Psoas muscle (tissue), 8 donors: Measurements from ENCODE around the gene ZNF837. TPM values are rescaled to one million over a fixed set of nuclear protein-coding genes. Genes with fewer than 3 reads are reported as not detected.

Source experiments
- ATAC-seq, 4 donors: fragments of 200-7000 bp; cut with Tn5 transposase; one replicate each; pipeline ENCODE4 v1.9.1; 2020; ENCODE audit warnings: moderate library complexity in 3 of 4, mild to moderate bottlenecking in 2 of 4
- DNase-seq, 2 donors: peaks; one replicate each; pipeline ENCODE4 v3.0.0-alpha.2; 2020
- H3K27ac ChIP-seq: fragments of 200-600 bp; one replicate; pipeline ENCODE4 v1.8.0; 2022
- H3K27me3 ChIP-seq, 3 donors: fragments of 200-600 bp in 1 of 3; one replicate each; pipeline versions ENCODE4 v1.6.1 to v1.8.0; 2013 to 2022; ENCODE audit warnings: low read length in 2 of 3, mild to moderate bottlenecking in 2 of 3, moderate library complexity in 1 of 3; ENCODE audit not compliant: insufficient read depth in 3 of 3
- H3K36me3 ChIP-seq, 2 donors: fragments of 200-600 bp in 1 of 2; one replicate each; pipeline versions ENCODE4 v1.6.1 to v1.8.0; 2013 to 2022; ENCODE audit warnings: low read depth in 1 of 2, mild to moderate bottlenecking in 1 of 2, moderate library complexity in 1 of 2; ENCODE audit not compliant: insufficient read depth in 1 of 2
- H3K4me1 ChIP-seq: fragments of 200-600 bp; one replicate; pipeline ENCODE4 v1.8.0; 2022
- H3K4me3 ChIP-seq: fragments of 200-600 bp; one replicate; pipeline ENCODE4 v1.8.0; 2022; ENCODE audit warnings: mild to moderate bottlenecking
- H3K9me3 ChIP-seq: fragments of 200-600 bp; one replicate; pipeline ENCODE4 v1.8.0; 2022
- CTCF ChIP-seq: fragments of 200-600 bp; IDR thresholded peaks from one replicate; pipeline ENCODE4 v1.8.0; 2022; ENCODE audit warnings: antibody characterized with exemption
- WGBS, 3 donors: extraction: QIAGEN DNeasy Blood & Tissue Kit; methylation state at CpG; one replicate each; pipeline versions ENCODE4 v1.1.6 to v1.1.7; 2013; 5-methylcytosine and 5-hydroxymethylcytosine counted together
- intact Hi-C, 2 donors: fragments of 100-400 bp; cut with DNase I; formaldehyde crosslinking; loops; one replicate each; pipeline versions ENCODE4 v1.11.0 to v1.14.2; 2022
- polyA plus RNA-seq, 3 donors: library from polyadenylated mRNA; stranded (reverse); fragments of 200-250 nt; gene quantifications; one replicate each; pipeline ENCODE4 v1.2.3, GENCODE V29; 2013
- total RNA-seq, 4 donors: library from RNA; stranded (reverse); fragmentation: NEBNext Ultra II Directional in 2 of 4; extraction: Animal tissue kit (Norgen Biotek cat#: 25700) in 2 of 4; gene quantifications; one replicate each; pipeline versions ENCODE4 v1.2.1 to v1.2.4, GENCODE V29; 2021 to 2023
- donor health status: healthy with polysubstance abuse.
- donor health status: DM: no; HTN: no; CAD: no; lungs with moderate emphysema.
- donor health status: Bipolar disorder and iron deficiency.
- donor health status: healthy.
- donor health status: DM: yes; HTN: yes; CAD: no.
- donor health status: DM: no; HTN: no; CAD: no.
- donor health status: DM: no; HTN: no; CAD: no.
- donor health status: DM: yes; HTN: yes; CAD: no.

The ZNF837 gene
- total and polyA plus RNA-seq, 7 donors = 0.08 to 0.34 (median 0.24) TPM

GRCh38 chr19:58397533-58398037 lies 16.8 kb upstream of the ZNF837 start:
- H3K27ac ChIP-seq = no peak overlapping the region
- ATAC-seq (no peak), DNase-seq (no peak)
- peaks cover 0 to 13% (median 8%) of the 10 kb centered on the region in 3 donors for H3K27me3 ChIP-seq
- intact Hi-C loops = no loop called here
- WGBS, 3 donors = 49 to 54% (median 52%) methylated on average over 7 of the region's 7 CpGs
- no peak for TF ChIP-seq CTCF
- H3K4me1 ChIP-seq = peaks cover 8% of the 10 kb centered on the region
- H3K9me3 ChIP-seq = no peaks in the 10 kb centered on the region
- peaks cover 7 to 26% of the 10 kb centered on the region in 2 donors for H3K36me3 ChIP-seq
- no peak overlapping the region for H3K4me3 ChIP-seq

GRCh38 chr19:58396691-58397532 lies 16.1 kb upstream of the ZNF837 start:
- TF ChIP-seq CTCF = no peak
- 27 to 36% (median 36%) methylated on average over 40 to 58 of the region's 58 CpGs for WGBS, 3 donors
- intact Hi-C loops = no loop called here
- Histone ChIP-seq H3K36me3 (peaks cover 7 to 30% of the 10 kb centered on the region in 2 donors), H3K27ac (no peak overlapping the region), H3K4me1 (peaks cover 8% of the 10 kb centered on the region), H3K27me3 (peaks cover 0 to 13% (median 8%) of the 10 kb centered on the region in 3 donors), H3K4me3 (no peak overlapping the region), H3K9me3 (no peaks in the 10 kb centered on the region)
- no peak for ATAC-seq
- no peak for DNase-seq

- ATAC-seq (peak in 3 of 4 donors; percentile 3 to 16 (median 7)), DNase-seq (no peak)
- TF ChIP-seq CTCF = no peak
- H3K4me1 ChIP-seq = peaks cover 8% of the 10 kb centered on the region
- intact Hi-C loops = no loop called here
- no peaks in the 10 kb centered on the region for H3K9me3 ChIP-seq
- peaks cover 0 to 13% (median 8%) of the 10 kb centered on the region in 3 donors for H3K27me3 ChIP-seq
- no peak overlapping the region for H3K27ac ChIP-seq
- H3K4me3 ChIP-seq = peak overlapping the region; percentile 34
- 3 to 5% (median 4%) methylated on average over 44 to 75 of the region's 75 CpGs for WGBS, 3 donors
- peaks cover 7 to 38% of the 10 kb centered on the region in 2 donors for H3K36me3 ChIP-seq
Measured at GRCh38 chr19:58395979-58396627, 15.3 kb upstream of the ZNF837 start.

- Histone ChIP-seq H3K9me3 (no peaks in the 10 kb centered on the region), H3K4me3 (peak within 1 kb of the TSS; percentile 34), H3K4me1 (peaks cover 4% of the 10 kb centered on the region), H3K36me3 (peaks cover 7 to 45% of the 10 kb centered on the region in 2 donors), H3K27me3 (peaks cover 0 to 13% (median 8%) of the 10 kb centered on the region in 3 donors), H3K27ac (no peak within 1 kb of the TSS)
- WGBS, 3 donors = 31 to 33% (median 32%) methylated on average over 20 to 21 of the region's 21 CpGs
- no peak for TF ChIP-seq CTCF
- intact Hi-C loops = no loop called here
- ATAC-seq = peak; percentile 29 to 44 (median 32)
- no peak for DNase-seq
Measured at GRCh38 chr19:58395220-58395978, 14.6 kb upstream of the ZNF837 start, which contains the start of gene RNF225. RNF225 (plus strand) TSS chr19:58395656; CDS start chr19:58396090, 434 bp downstream.
